A673 (cell line): ENCODE data around the gene RNF149. TPM values are rescaled to one million over a fixed set of nuclear protein-coding genes. Genes with fewer than 3 reads are reported as not detected.

Source experiments
- BruUV-seq: library from RNA; stranded (reverse); fragments of 400-500 nt; replicated peaks from 2 replicates; lab custom pipeline; 2021; lab: Mats Ljungman, UMichigan
- CTCF ChIA-PET: fragments of 300-600 bp; sonication (Branson Sonifier 250); formaldehyde crosslinking; loops from one replicate; lab custom pipeline; 2022; ENCODE audit warnings: antibody characterized with exemption; lab: Charles Lee
- POLR2A ChIA-PET: fragments of 300-600 bp; sonication (Branson Sonifier 250); formaldehyde crosslinking; loops from one replicate; lab custom pipeline; 2022; ENCODE audit warnings: antibody characterized with exemption; ENCODE audit not compliant: low non-redundant PET; lab: Charles Lee
- DNase-seq: peaks from one replicate; pipeline ENCODE4 v3.0.0-alpha.2; 2015; ENCODE audit warnings: low spot score
- H3K27ac ChIP-seq: fragments of 200-600 bp; sonication (generic); 2 replicates; pipeline ENCODE4 v1.5.1; 2016; ENCODE audit warnings: mixed run types, low read depth, mild to moderate bottlenecking, mixed read lengths, antibody characterized with exemption, low read length; ENCODE audit not compliant: poor library complexity, severe bottlenecking
- H3K27me3 ChIP-seq: fragments of 200-600 bp; sonication (generic); replicated peaks from 2 replicates; pipeline ENCODE4 v1.6.1; 2017; ENCODE audit warnings: mixed run types, low read depth, mild to moderate bottlenecking, mixed read lengths, antibody characterized with exemption, low read length; ENCODE audit not compliant: insufficient read depth, poor library complexity
- H3K36me3 ChIP-seq: fragments of 200-600 bp; sonication (generic); 2 replicates; pipeline ENCODE4 v1.6.1; 2016; ENCODE audit warnings: mixed run types, mild to moderate bottlenecking, mixed read lengths, antibody characterized with exemption, low read length; ENCODE audit not compliant: insufficient read depth, poor library complexity, severe bottlenecking
- H3K4me1 ChIP-seq: fragments of 200-600 bp; sonication (generic); 2 replicates; pipeline ENCODE4 v1.6.1; 2017; ENCODE audit warnings: mixed run types, mild to moderate bottlenecking, mixed read lengths, antibody characterized with exemption, low read length; ENCODE audit not compliant: insufficient read depth, poor library complexity, severe bottlenecking
- H3K4me3 ChIP-seq: fragments of 200-600 bp; sonication (generic); 2 replicates; pipeline ENCODE4 v1.5.1; 2016; ENCODE audit warnings: low read depth, mixed run types, mild to moderate bottlenecking, mixed read lengths, low read length; ENCODE audit not compliant: poor library complexity, severe bottlenecking
- H3K9me3 ChIP-seq: fragments of 200-600 bp; sonication (generic); 2 replicates; pipeline ENCODE4 v1.6.1; 2016; ENCODE audit warnings: mixed run types, low read depth, mild to moderate bottlenecking, mixed read lengths, antibody characterized with exemption, low read length; ENCODE audit not compliant: poor library complexity, severe bottlenecking
- EZH2 ChIP-seq: fragments of 200-600 bp; sonication (generic); IDR thresholded peaks from 2 replicates; pipeline ENCODE4 v1.6.1; 2017; ENCODE audit warnings: borderline replicate concordance, low read depth, mild to moderate bottlenecking, mixed read lengths, antibody characterized with exemption, low read length; ENCODE audit not compliant: poor library complexity, severe bottlenecking
- intact Hi-C: fragments of 100-400 bp; cut with micrococcal nuclease; formaldehyde crosslinking; loops from one replicate; pipeline ENCODE4 v1.10.0; 2022; ENCODE audit not compliant: unreplicated experiment
- total RNA-seq: library from RNA; stranded (reverse); gene quantifications from 2 replicates; pipeline ENCODE4 v1.2.3, GENCODE V29; 2021
- TF ChIP-seq, protein P1 (sequence below): fragments of 300-800, 200-600 bp; sonication (generic); conservative IDR thresholded peaks from 2 replicates; pipeline ENCODE4 v1.5.1; 2017; ENCODE audit warnings: low read depth, mild to moderate bottlenecking, antibody characterized with exemption, low read length, moderate library complexity, mixed read lengths

Gene RNF149
- total RNA-seq, 1 experiment from 2014 or later, result 26.8 TPM

DNA sequence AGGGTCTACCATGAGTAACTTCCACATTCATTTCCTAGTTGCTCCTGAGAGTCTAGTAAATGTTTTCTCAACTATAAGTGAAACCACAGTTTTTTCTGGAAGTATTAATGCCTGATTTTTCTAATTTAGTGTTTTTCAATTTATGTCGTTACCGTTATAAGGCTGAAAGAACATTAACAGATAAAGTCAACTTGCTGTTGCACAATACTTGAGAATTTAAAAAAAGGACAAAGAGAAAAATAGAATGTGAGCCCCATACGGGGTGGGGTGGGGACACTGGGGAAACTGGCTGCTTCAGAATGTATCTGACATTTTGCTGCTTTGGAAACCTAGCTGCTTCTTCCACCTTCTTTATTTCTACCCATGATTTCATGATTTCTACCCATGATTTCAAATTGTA is 29.6 kb downstream of the RNF149 start:
- POLR2A ChIA-PET, result no interaction called here
- intact Hi-C loops, result no loop called here
- no TSS peak for BruUV-seq

DNA sequence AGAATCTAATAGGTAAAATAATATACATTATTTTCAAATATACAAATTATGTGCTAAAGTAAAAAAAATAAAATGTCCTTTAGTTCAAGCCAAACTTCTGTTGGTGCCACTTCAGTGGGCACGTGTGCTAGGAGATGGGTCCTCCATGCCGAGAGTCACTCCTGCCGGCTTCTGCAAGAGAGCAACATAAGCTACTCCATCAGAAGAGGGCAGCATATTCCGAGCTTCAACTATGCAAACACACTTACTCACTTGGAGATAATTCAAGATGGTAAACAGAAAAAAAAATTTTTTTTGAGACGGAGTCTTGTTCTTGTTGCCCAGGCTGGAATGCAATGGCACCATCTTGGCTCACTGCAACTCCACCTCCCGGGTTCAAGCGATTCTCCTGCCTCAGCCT is 31.4 kb downstream of the RNF149 start:
- Histone ChIP-seq H3K36me3 (peaks cover 33% of the 10 kb centered on the region), H3K4me1 (no peaks in the 10 kb centered on the region), H3K27me3 (no peaks in the 10 kb centered on the region), H3K4me3 (no peak overlapping the region), H3K27ac (no peak overlapping the region), H3K9me3 (no peaks in the 10 kb centered on the region)
- intact Hi-C loops, result no loop called here
- no peak for DNase-seq
- no TSS peak for BruUV-seq
- POLR2A ChIA-PET, result no interaction called here
- TF ChIP-seq EZH2, result no peak
- TF ChIP-seq, protein P1, sequence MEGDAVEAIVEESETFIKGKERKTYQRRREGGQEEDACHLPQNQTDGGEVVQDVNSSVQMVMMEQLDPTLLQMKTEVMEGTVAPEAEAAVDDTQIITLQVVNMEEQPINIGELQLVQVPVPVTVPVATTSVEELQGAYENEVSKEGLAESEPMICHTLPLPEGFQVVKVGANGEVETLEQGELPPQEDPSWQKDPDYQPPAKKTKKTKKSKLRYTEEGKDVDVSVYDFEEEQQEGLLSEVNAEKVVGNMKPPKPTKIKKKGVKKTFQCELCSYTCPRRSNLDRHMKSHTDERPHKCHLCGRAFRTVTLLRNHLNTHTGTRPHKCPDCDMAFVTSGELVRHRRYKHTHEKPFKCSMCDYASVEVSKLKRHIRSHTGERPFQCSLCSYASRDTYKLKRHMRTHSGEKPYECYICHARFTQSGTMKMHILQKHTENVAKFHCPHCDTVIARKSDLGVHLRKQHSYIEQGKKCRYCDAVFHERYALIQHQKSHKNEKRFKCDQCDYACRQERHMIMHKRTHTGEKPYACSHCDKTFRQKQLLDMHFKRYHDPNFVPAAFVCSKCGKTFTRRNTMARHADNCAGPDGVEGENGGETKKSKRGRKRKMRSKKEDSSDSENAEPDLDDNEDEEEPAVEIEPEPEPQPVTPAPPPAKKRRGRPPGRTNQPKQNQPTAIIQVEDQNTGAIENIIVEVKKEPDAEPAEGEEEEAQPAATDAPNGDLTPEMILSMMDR, result no peak
- CTCF ChIA-PET, result no interaction called here

More for the DNA sequence above, 29.6 kb downstream of the RNF149 start:
- CTCF ChIA-PET, result no interaction called here
- Histone ChIP-seq H3K4me1 (no peaks in the 10 kb centered on the region), H3K27ac (no peak overlapping the region), H3K36me3 (peaks cover 26% of the 10 kb centered on the region), H3K9me3 (no peaks in the 10 kb centered on the region), H3K4me3 (no peak overlapping the region), H3K27me3 (no peaks in the 10 kb centered on the region)
- no peak for DNase-seq
- TF ChIP-seq, protein P1, result no peak
- TF ChIP-seq EZH2, result no peak

DNA sequence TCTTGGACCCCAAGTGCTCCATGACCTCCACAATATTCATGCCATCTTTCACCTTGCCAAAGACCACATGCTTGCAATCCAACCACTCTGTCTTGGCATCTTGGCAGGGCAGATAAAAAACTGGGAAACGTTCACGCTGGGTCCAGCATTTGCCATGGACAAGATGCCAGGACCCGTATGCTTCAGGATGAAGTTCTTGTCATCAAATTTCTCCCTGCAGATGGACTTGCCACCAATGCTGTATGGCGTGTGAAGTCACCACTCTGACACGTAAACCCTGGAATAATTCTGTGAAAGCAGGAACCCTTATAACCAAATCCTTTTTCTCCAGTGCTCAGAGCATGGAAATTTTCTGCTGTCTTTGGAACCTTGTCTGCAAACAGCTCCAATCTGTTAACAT is 34.4 kb downstream of the RNF149 start:
- Histone ChIP-seq H3K27ac (no peak overlapping the region), H3K4me3 (no peak overlapping the region), H3K36me3 (peaks cover 43% of the 10 kb centered on the region), H3K27me3 (no peaks in the 10 kb centered on the region), H3K9me3 (no peaks in the 10 kb centered on the region), H3K4me1 (no peaks in the 10 kb centered on the region)
- CTCF ChIA-PET, result no interaction called here
- TF ChIP-seq EZH2, result no peak
- no peak for DNase-seq
- POLR2A ChIA-PET, result no interaction called here
- intact Hi-C loops, result no loop called here
- BruUV-seq, result no TSS peak

DNA sequence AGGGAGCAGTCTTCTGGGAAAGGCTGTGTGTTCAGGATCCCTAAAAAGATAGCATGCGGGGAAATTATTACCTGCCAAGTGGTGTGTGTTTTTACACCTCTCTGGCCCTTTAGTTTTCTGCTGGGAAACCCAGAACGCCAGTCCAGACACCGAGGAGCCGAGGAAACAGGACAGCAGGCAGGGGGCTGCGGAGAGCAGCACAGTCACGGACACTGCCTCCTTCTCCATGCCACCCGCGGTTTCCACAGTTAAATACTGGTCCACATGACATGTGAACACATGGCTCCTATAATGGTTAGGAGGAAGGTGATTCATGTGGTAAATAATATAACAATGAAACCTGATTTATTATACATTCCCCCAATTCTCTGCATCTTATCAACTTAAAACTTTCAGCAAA is 35.4 kb downstream of the RNF149 start:
- BruUV-seq, result no TSS peak
- H3K36me3 ChIP-seq, result peaks cover 51% of the 10 kb centered on the region
- no peak overlapping the region for H3K27ac ChIP-seq
- no peaks in the 10 kb centered on the region for H3K4me1 ChIP-seq
- TF ChIP-seq, protein P1, result no peak
- H3K9me3 ChIP-seq, result no peaks in the 10 kb centered on the region
- intact Hi-C loops, result no loop called here
- CTCF ChIA-PET, result no interaction called here
- DNase-seq, result no peak
- POLR2A ChIA-PET, result no interaction called here
- H3K27me3 ChIP-seq, result no peaks in the 10 kb centered on the region
- no peak overlapping the region for H3K4me3 ChIP-seq
